ENCODE results near the gene CCNDBP1.
"Not testable (repeated sequence)": the region's sequence is repeated elsewhere in the genome, so short reads cannot be mapped to it uniquely, and the experiment has no call there.

Gene CCNDBP1

DNA sequence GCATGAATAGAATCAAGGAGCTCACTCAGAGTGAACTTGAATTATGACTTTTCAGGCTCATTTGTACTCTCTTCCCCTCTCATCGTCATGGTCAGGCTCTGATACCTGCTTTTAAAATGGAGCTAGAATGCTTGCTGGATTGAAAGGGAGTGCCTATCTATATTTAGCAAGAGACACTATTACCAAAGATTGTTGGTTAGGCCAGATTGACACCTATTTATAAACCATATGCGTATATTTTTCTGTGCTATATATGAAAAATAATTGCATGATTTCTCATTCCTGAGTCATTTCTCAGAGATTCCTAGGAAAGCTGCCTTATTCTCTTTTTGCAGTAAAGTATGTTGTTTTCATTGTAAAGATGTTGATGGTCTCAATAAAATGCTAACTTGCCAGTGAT is 9.6 kb downstream of the CCNDBP1 start:
- DNase-seq = no peak

DNA sequence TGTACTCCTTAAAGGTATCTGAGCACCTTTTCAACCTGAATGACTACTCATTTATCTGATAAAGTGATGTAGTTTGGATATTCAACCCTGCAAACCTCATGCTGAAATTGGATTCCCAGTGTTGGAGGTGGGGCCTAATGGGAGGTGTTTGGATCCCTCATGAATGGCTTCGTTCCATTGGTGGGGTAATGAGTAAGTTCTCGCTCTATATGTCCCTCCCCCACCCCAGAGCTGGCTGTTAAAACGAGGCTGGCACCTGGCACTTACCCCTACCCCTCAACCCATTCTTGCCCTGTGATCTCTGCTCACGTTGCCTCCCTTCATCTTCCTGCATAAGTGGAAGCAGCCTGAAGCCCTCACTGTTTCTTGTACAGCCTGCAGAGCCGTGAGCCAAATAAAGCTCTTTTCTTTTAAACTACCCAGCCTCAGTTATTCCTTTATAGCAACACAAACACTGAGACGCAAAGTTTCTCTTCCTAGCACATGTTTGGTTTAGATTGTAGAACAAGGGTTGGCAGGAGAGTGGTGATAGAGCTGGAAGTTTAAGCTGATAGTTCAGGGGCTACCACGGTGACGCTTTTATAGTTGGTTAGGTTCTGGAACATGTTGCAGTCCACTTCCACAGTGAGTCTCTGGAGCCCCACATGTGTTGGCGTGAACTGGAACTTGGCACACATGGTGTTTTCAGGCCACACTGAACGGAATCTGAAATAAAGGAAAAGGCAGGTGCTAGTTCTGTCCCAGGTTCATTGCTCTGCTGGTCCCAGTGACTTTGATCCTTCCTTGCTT is 11.8 kb downstream of the CCNDBP1 start:
- DNase-seq = no peak

DNA sequence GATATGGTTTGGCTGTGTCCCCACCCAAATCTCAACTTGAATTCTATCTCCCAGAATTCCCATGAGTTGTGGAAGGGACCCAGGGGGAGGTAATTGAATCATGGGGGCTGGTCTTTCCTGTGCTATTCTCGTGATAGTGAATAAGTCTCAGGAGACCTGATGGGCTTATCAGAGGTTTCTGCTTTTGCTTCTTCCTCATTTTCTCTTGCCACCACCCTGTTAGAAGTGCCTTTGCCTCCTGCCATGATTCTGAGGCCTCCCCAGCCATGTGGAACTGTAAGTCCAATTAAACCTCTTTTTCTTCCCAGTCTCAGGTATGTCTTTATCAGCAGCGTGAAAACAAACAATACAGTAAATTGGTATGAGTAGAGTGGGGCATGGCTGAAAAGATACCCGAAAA is 12.6 kb downstream of the CCNDBP1 start:
- DNase-seq = not testable (repeated sequence)

DNA sequence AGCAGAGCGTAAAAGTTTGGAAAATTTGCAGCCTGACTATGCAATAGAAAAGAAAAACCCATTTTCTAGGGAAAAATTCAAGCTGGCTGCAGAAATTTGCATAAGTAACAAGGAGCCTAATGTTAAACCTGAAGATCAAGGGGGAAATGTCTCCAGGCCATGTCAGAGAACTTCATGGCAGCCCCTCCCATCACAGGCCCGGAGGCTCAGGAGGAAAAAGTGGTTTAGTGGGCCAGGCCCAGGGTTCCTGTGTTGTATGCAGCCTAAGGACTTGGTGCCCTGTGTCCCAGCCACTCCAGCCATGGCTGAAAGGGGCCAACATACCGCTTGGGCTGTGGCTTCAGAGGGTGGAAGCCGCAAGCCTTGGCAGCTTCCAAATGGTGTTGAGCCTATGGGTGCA is 13.4 kb downstream of the CCNDBP1 start:
- not testable (repeated sequence) for DNase-seq

DNA sequence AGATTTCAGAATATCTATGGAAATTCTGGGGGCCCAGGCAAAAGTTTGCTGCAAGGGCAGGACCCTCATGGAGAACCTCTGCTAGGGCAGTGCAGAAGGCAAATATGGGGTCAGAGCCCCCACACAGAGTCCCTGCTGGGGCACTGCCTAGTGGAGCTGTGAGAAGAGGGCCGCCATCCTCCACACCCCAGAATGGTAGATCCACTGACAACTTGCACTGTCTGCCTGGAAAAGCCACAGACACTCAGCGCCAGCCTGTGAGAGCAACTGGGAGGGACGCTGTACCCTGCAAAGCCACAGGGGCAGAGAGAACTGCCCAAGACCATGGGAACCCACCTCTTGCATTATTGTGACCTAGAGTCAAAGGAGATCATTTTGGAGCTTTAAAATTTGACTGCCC is 13.8 kb downstream of the CCNDBP1 start:
- no peak for DNase-seq

DNA sequence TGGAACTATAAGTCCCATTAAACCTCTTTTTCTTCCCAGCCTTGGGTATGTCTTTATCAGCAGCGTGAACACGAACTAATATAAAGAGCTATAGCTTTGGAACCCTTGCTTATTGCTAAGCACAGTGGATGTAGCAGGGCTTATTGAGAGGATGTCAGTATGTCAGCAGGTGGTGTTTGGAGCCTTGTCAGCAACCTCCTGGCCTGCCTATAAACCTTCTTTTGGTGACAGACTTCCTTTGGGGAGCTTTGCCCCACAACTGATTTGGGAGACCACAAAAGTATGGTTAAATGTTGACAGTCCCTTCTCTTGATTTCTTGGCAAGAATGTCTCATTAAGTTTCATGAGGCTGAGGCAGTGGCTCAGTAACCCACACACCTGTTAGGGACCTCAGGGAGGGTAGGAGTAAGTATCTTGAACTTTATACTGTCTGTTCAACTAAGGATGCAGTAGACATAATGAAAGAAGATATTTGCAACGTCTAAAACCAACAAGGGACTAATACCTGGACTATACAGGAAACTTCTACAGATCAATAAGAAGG is 14.8 kb downstream of the CCNDBP1 start:
- no peak for DNase-seq

DNA sequence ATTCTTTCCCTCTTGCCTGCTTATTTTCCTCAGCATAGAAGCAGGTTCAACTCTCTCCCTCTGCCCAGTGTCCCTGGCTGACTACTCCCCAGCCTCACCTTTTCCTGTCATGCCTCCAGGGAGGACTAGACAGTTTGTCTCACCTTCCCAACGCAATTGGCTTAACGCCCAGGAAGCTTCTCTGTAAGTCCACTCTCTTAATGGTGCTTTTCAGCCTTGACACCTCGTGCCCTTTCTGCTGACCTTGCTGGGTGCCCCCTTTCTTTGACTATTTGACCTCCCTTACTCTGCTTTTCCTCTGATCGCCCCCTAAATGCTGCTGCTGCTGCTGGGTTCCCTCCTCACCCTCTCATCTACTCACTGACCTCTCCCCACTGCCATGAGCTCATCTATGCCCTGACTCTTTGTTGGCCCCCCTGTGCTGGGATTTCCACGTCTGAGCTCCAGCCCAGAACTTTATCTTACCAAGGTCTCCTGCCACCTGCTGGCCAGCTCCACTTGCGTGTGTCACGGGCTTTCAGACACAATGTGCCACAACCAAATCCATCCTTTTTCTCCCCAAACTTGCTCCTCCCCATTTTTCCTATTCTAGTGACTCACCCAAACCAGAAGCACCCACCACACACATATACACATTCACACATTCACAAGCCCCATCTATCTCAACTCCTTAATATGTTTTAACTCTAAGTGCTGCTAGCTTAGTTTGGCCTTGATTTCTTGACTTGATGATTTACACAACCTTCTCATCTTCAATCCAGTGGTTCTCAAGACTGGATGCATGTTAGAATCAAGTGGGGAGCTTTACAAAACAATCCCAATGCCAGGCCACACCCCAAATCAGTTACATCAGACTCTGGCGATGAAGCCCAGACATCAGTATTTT is 19.1 kb downstream of the CCNDBP1 start:
- DNase-seq = peak; percentile 39

DNA sequence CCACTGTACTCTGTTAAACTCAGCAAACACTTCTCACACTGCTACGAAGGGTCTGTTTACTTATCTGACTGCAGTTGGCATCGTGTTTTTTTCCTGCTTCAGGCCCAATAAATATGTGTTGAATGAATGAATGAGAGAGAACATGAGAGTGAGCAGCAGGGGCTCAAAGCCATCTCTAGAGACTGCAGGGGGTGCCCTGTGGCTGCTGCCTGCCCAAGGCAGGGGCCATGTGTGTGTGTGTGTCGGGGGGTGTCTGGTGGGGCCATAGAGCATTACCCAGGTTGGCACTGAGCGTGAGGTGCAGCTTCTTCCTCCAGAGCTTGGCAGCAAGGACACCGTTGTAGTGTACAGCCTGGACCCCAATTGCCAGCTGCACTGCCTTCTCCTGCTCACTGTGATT is 20.9 kb downstream of the CCNDBP1 start:
- DNase-seq = no peak

DNA sequence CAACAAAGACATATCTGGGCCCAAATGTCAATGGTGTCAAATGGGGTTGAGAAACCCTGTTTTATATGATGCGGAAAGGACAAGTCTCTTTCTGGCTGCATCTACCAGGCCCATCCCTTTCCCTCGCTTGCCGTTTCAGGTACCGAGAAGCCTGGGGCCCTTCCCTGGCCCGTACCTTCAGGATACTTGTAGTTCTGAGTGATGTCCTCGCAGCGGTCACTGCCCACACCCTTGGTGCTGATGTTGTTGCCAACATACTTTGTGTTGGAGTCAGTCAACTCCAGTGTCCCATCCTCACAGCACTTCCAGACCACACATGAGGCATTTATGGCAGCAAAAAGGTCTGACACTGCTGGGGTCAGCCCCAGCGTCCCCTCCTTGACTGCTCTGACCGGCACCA is 21.8 kb downstream of the CCNDBP1 start:
- no peak for DNase-seq

DNA sequence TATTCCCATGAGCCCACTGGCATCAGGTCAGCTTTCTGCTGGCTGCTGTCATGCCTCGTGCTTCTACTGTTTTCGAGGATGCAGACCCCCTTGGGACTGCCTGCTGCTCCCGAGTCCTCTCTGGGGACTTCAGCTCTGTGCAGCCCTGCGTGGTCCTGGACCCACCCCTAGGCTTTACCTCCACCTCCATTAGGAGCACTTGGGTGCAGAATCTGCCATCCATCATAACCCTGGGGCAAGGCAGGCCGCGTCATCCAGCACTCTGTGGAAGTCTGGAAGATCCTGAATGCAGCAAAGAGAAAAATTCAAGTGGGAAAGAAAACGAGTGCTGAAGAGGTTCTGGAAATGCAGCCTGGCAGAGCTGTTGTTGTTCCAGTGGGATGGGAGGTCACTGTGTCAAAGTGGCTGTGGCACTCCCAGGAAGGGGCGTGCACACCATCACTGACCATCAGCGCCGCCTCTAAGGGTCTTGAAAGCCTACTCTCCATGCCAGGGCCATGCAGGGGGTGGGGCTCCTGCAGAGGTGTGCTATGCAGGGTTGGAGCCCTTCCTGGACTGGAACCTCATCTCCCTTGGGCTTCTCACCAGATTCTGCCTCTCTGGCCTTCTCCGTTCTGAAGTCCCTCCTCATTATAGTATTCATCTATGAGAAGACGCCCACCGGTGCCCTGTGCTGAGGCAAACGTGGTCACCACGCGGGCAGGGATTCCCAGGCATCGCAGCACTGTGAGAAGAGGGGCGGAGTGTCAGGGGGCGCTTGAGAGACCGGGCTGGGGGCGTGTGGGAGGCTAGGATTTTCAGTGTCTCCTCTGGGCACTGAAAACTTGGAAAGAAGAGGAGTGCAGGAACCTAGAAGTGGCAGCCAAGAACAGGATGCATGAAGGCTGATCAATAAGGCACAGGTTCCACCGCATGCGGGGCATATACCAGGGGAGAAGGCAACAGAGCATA is 23.1 kb downstream of the CCNDBP1 start:
- DNase-seq = no peak

DNA sequence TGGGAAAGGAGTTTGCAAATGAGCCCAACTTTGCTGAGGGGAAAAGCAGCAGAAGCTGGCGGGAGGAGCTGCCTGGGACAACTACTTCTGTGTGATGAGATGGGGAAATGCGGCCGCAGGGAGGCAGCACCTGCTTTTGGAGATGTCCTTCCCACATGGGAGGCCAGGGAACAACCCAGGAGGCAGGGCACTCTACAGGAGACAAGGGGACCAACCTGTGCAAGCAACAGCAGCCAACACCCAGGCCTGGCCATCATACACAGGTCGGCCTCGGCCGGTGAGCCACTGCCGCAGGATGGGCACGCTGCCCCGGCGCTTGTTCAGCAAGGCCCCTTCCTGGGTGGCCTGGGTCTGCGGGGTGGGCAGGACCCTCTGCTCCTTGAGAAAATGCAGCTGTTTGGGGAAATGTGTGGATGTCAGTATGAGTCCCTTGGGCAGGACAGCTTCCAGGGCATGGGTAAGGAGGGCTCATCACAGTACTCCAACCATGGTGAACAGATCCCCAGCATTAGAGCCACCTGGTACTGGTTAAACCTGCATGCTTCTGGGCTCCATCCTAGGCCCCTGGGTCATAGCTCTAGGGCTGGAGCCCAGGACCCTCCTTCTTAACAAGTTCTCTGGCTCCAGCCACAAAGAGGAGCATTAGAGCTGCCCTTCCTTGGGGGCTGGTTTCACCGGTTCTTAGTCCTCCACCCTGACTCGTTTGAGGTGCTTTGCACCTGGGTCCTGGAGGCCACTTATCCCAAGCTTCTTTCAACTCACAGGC is 24.0 kb downstream of the CCNDBP1 start:
- no peak for DNase-seq

DNA sequence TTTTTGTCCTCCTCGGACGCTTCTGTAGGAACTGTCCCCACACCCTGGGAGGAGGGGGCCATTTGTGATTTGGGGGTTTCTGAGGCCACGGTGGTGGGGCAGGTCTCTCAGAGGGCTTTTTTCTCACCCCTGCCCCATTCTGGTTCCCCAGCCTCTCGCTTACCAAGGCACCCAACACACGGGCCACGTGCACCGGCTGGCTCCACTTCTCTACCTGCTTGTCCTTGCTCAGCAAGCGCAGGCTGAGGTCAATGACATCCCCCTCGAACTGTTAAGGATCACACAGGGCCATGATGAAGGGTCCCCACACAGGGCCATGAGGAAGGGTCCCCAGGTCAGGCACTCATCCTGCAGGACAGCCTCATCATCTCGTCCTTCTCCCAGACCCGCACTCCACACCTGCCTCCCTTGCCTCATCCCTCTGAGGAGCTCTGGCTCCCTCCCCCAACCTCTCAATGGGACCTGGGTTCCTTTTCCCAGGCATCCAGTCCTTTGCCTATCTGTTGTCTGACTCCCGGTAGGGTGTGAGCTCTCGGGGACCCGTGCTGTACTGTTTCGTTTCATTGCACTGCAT is 25.1 kb downstream of the CCNDBP1 start:
- DNase-seq = no peak

DNA sequence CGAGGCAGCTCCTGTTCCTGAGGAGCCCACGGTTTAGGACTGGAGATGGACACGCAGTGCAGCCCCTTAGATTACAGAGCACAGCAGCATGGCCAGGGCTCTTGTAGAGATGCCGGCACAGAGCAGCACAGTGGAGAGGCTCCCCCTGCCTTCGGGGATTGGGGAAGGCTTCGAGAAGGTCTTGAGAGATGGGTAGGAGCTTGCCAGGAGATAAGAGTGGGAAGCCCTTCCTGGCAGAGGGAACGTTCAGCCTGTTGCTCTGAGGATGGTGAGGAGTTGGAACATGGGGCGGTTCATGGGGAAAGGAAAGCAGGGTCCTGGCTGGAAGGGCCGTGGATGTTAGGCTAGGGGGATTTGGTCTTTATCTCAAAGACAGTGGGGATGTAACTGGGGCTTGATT is 25.6 kb downstream of the CCNDBP1 start:
- DNase-seq = no peak

DNA sequence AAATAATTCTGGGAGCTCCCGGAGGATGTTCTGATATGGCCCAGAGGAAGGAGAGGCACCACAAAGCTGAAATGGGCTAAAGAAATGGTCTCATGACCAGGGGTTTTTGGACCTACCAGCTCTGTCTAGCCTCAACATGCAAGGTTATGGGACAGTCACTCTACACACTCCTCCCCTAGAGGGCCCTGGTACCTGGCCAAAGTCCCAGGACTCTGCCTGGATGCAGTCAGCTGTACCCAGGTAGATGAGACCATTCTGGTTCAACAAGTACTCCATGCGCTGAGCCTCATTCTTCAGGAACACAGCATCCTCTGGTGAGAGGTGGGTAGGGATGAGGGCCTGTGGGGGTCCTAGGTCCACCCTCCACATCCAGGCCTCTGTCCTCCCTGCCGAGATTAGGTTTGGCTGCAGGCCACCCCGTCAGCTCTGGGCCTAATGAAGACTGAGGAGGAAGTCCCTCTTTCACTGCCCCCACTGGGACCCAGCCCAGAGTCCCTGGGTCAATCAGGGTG is 26.1 kb downstream of the CCNDBP1 start:
- DNase-seq = no peak

DNA sequence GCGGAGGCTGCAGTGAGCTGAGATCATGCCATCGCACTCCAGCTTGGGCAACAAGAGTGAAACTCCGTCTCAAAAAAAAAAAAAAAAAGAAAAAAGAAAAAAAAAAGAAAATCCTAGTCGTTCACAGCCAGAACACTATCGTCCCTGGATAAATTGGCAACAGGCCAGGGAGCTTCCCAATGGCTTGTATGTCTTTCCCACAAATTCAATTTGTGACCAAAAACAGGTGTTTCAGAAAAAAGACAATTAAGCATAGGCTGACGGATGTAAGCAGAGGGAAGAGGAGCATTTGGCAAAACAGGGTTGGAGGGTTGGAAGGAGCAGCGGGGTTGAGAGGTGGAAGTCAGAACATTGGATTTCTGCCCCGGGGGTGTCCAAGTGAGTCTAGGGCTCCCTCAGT is 27.1 kb downstream of the CCNDBP1 start:
- no peak for DNase-seq

DNA sequence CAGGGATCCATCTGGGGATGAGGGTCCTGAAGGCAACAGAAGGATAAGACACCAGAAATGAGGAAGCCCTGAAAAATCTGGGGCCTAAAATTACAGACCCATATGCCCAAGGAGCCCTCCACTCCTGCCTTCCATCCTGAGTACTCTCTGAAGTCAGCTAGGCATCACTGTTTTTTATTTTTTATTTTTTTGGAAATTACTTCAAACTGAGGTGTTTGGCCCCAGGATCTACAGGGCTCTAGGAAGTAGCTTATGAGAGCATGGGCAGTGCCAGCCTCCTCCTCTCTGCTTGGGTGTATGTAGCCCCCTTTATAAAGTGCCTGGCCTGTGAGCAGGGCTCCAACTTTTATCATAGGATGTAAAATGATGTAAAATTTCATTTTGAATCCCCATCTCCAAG is 27.7 kb downstream of the CCNDBP1 start:
- no peak for DNase-seq

DNA sequence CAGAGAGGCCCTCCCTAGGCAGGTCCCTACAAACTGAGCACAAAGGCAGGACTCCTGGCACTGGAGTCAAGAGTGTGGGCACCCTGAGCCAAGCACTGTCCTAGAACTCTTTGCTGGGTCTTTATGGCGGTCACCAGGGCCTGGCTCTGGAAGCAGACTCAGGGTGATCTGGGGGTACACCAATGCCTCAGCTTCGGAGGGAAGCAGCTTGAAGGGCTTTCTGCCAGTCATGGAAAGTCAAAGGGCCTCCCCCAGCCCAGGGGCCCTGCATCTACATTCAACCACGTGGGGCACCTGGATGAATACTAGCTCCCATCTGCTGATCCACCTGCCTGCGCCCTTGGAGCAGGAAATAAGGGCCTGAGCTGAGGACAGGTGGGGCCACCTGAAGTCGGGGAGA is 28.3 kb downstream of the CCNDBP1 start:
- DNase-seq = no peak

DNA sequence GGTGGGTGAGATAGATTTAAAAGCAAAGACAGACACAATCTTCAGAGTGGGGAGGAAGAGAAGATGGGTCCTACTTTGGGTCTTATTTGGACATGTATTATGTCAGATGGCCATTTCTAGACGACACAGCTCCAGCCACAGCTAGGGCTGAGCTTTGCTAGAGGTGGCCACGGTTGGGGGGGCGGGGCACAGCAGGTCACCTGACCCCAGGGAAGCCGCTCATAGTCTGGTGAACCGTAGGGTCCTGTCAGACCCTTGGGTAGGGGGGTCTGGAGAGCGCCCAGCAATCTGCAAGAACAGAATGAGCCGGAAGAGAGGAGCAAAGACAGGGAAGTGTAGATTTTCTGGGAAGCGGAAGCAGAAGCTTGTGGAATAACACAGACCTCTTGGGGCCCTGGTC is 29.0 kb downstream of the CCNDBP1 start:
- DNase-seq = no peak

DNA sequence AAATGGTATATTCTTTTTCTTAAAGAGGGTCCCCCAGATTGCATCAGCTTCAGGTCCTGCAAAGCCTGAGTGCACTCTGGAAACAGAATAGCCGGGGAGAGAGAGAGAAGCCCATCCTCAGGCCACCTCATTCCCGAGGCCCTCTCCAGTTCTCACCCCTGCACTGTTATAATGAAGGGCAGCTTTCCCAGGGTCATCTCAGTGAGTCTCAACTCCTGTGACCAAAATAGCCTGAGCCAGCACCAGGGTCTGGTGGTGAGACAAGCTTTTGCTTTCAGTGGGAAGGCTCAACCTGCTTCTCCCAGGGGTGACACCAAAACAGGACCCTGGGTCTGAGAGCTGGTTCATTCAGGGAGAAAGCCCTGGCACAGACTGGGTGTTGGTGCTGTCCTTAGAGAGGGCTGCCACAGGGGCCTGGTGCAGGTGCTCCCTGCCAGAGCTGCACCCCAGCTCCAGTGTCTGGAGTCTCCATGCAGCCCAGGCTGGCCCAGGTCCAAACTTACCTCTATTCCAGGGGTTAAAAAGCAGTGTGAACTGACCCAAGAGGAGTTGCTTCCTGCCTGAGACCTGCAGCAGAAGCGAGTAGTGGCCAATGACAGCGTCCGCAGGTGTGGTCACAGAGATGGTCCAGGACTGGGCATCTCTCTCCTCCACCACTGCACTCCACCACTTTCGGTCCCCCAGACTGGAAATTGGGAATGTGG is 29.5 kb downstream of the CCNDBP1 start:
- DNase-seq = no peak

DNA sequence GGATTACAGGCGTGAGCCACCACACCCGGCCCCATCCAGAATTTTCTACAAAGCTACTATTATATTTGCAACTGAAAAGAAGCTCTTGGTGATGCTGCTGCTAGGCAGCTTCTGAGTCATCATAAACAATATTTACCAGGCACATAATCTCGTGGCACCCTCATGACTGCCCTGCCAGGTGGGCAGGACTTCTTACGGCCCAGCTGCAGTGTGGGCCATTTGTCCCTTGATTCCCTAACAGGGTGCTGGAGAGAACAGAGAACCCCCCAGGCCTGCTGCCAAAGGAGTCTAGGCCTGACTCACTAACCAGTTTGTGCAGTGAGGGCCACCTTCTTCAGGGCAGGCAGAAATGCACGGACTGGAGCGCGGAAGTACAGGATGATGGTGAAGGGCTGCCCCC is 30.8 kb downstream of the CCNDBP1 start:
- no peak for DNase-seq
